GM12878 (cell line): ENCODE data around the gene CHERP. TPM values are rescaled to one million over a fixed set of nuclear protein-coding genes. Genes with fewer than 3 reads are reported as not detected.
A peak's percentile ranks its signal among the peaks of the same experiment; 100 is the strongest.

ENCODE experiments used
- ATAC-seq: fragments of 200-7000 bp; cut with Tn5 transposase; 3 replicates; pipeline ENCODE4 v1.9.1; 2020; ENCODE audit warnings: mild to moderate bottlenecking, moderate library complexity
- BruUV-seq: library from RNA; stranded (reverse); fragments of 400-500 nt; replicated peaks from 2 replicates; lab custom pipeline; 2021; lab: Mats Ljungman, UMichigan
- CTCF ChIA-PET: fragments of 300-600 bp; sonication (Branson Sonifier 250); formaldehyde crosslinking; extraction: SDS; loops from one replicate; lab custom pipeline; 2021; ENCODE audit warnings: inconsistent platforms; lab: Yijun Ruan, JAX
- POLR2A ChIA-PET: fragments of 350-600 bp; formaldehyde crosslinking; extraction: SDS; loops from one replicate; lab custom pipeline; 2021; ENCODE audit warnings: inconsistent platforms; lab: Charles Lee
- RAD21 ChIA-PET: fragments of 300-600 bp; sonication (Branson Sonifier 250); formaldehyde crosslinking; loops from one replicate; lab custom pipeline; 2023; ENCODE audit warnings: antibody characterized with exemption; ENCODE audit not compliant: unreplicated experiment; lab: Charles Lee
- SMC1A ChIA-PET: fragments of 300-600 bp; sonication (Branson Sonifier 250); formaldehyde crosslinking; loops from one replicate; lab custom pipeline; 2023; ENCODE audit not compliant: unreplicated experiment, uncharacterized antibody; lab: Charles Lee
- DNase-seq: peaks from one replicate; pipeline ENCODE4 v3.0.0-alpha.2; 2011; ENCODE audit warnings: low read depth, low spot score
- FAIRE-seq: peaks from 3 replicates; lab custom pipeline; 2011; peaks lifted over from hg19 to GRCh38; lab: Jason Lieb, UNC
- H2AFZ ChIP-seq: 2 replicates; pipeline ENCODE4 v1.6.0; 2011; ENCODE audit warnings: low read depth, low read length, control low read depth; ENCODE audit not compliant: control insufficient read depth
- H3K27ac ChIP-seq: 2 replicates; pipeline ENCODE4 v1.5.1; 2011; ENCODE audit warnings: control low read depth; ENCODE audit not compliant: control insufficient read depth, insufficient read depth
- H3K27me3 ChIP-seq, 2 experiments: replicated peaks in 1 of 2; 2 replicates each; pipeline versions ENCODE4 v1.6.0 to v1.6.1; 2011; ENCODE audit warnings: low read length in 1 of 2; ENCODE audit not compliant: control insufficient read depth in 2 of 2, insufficient read depth in 2 of 2
- H3K36me3 ChIP-seq, 2 experiments: 2 replicates each; pipeline ENCODE4 v1.5.1; 2011; ENCODE audit warnings: low read length in 1 of 2; ENCODE audit not compliant: control insufficient read depth in 2 of 2, insufficient read depth in 2 of 2
- H3K4me1 ChIP-seq: 2 replicates; pipeline ENCODE4 v1.6.1; 2011; ENCODE audit warnings: mild to moderate bottlenecking, low read length, moderate library complexity, mixed read lengths; ENCODE audit not compliant: control insufficient read depth, insufficient read depth
- H3K4me2 ChIP-seq: 2 replicates; pipeline ENCODE4 v1.6.0; 2011; ENCODE audit warnings: control low read depth; ENCODE audit not compliant: control insufficient read depth, insufficient read depth
- H3K4me3 ChIP-seq: fragments of 200-600 bp; sonication (generic); 2 replicates; pipeline ENCODE4 v1.5.1; 2016
- H3K79me2 ChIP-seq: 2 replicates; pipeline ENCODE4 v1.6.0; 2011; ENCODE audit warnings: low read length; ENCODE audit not compliant: control insufficient read depth, insufficient read depth
- H3K9ac ChIP-seq: 2 replicates; pipeline ENCODE4 v1.8.0; 2011; ENCODE audit warnings: low read length, control low read depth, mixed read lengths; ENCODE audit not compliant: control insufficient read depth, insufficient read depth
- H3K9me3 ChIP-seq: replicated peaks from 3 replicates; pipeline ENCODE4 v1.5.1; 2011; ENCODE audit warnings: mild to moderate bottlenecking, low read length; ENCODE audit not compliant: control insufficient read depth, insufficient read depth
- H4K20me1 ChIP-seq: 2 replicates; pipeline ENCODE4 v1.6.0; 2011; ENCODE audit not compliant: control insufficient read depth, insufficient read depth
- BCL11A ChIP-seq: IDR thresholded peaks from 2 replicates; pipeline ENCODE4 v1.6.1; 2011; ENCODE audit warnings: low read depth, low read length
- BMI1 ChIP-seq: fragments of 450-650 bp; IDR thresholded peaks from 2 replicates; pipeline ENCODE4 v1.6.1; 2016; ENCODE audit warnings: mild to moderate bottlenecking, moderate library complexity, borderline replicate concordance
- CREB1 ChIP-seq: IDR thresholded peaks from 2 replicates; pipeline ENCODE4 v1.6.1; 2012; ENCODE audit warnings: low read depth, mild to moderate bottlenecking, inconsistent platforms
- EP300 ChIP-seq, 2 experiments: fragments of 150-350 bp in 1 of 2; IDR thresholded peaks; 2 replicates each; pipeline ENCODE4 v1.6.1; 2011 to 2012; ENCODE audit warnings: low read depth in 2 of 2, low read length in 2 of 2, borderline replicate concordance in 1 of 2, improper control_type of control experiment in 1 of 2, inconsistent platforms in 1 of 2; ENCODE audit not compliant: control insufficient read depth in 1 of 2
- GATAD2B ChIP-seq: fragments of 450-650 bp; conservative IDR thresholded peaks from 2 replicates; pipeline ENCODE4 v1.6.1; 2017; ENCODE audit warnings: low read depth, mild to moderate bottlenecking, moderate library complexity
- HDAC2 ChIP-seq: fragments of 200-600 bp; sonication (generic); IDR thresholded peaks from 2 replicates; pipeline ENCODE4 v1.6.1; 2017
- MEF2B ChIP-seq: fragments of 450-650 bp; IDR thresholded peaks from 2 replicates; pipeline ENCODE4 v1.6.1; 2018; ENCODE audit warnings: mild to moderate bottlenecking, moderate library complexity; ENCODE audit not compliant: partially characterized antibody, poor library complexity, severe bottlenecking
- MYB ChIP-seq: fragments of 150-350 bp; IDR thresholded peaks from 2 replicates; pipeline ENCODE4 v1.6.1; 2014; ENCODE audit warnings: mild to moderate bottlenecking, low read depth, low read length, borderline replicate concordance
- RAD21 ChIP-seq: IDR thresholded peaks from 2 replicates; pipeline ENCODE4 v1.6.1; 2011; ENCODE audit warnings: mild to moderate bottlenecking, low read depth, low read length, moderate library complexity; ENCODE audit not compliant: insufficient read depth
- SIX5 ChIP-seq: IDR thresholded peaks from 2 replicates; pipeline ENCODE4 v1.6.1; 2011; ENCODE audit warnings: mild to moderate bottlenecking, low read depth, low read length, moderate library complexity; ENCODE audit not compliant: severe bottlenecking
- SMAD5 ChIP-seq: IDR thresholded peaks from 2 replicates; pipeline ENCODE4 v1.6.1; 2016; ENCODE audit warnings: antibody characterized with exemption, low read depth
- SREBF2 ChIP-seq: IDR thresholded peaks from 2 replicates; pipeline ENCODE4 v1.6.1; 2012; ENCODE audit warnings: mild to moderate bottlenecking, low read length
- TARDBP ChIP-seq: IDR thresholded peaks from 2 replicates; pipeline ENCODE4 v1.6.1; 2016; ENCODE audit warnings: borderline replicate concordance
- WGBS: methylation state at CpG from one replicate; pipeline ENCODE4 v1.1.6; 2016; ENCODE audit warnings: low lambda C conversion rate; ENCODE audit not compliant: insufficient replicate concordance, insufficient coverage; ENCODE audit errors: missing lambda C conversion rate; 5-methylcytosine and 5-hydroxymethylcytosine counted together
- in situ Hi-C: fragments of 300-500 bp; cut with MboI; formaldehyde crosslinking; loops from 9 replicates; pipeline ENCODE4 v1.14.3; 2018; ENCODE audit warnings: mixed read lengths
- intact Hi-C: fragments of 100-400 bp; cut with micrococcal nuclease; formaldehyde crosslinking; loops from one replicate; pipeline ENCODE4 v1.14.2; 2022; ENCODE audit not compliant: unreplicated experiment
- polyA plus RNA-seq, 11 experiments: library from polyadenylated mRNA; depleted of rRNA in 4 of 11; unstranded in 6 of 11; stranded (reverse) in 5 of 11; fragments of >200 nt; fragmentation: Nextera tagmentation in 4 of 11; fragmentation: Illumina TruSeq in 1 of 11; extraction: Ambion mirVana in 4 of 11; extraction: Trizol in 1 of 11; gene quantifications; 1 replicate in 1 of 11; 2 replicates in 10 of 11; pipeline versions ENCODE4 v1.2.1 to v1.2.3, GENCODE V29; 2011 to 2016; ENCODE audit warnings: inconsistent platforms in 2 of 11, missing spikeins in 2 of 11, low read depth in 1 of 11
- total RNA-seq, 4 experiments: library from RNA; depleted of rRNA in 3 of 4; stranded (reverse); fragments of >200 nt in 3 of 4; fragmentation: Illumina TruSeq in 1 of 4; extraction: Trizol in 1 of 4; gene quantifications; 2 replicates each; pipeline versions ENCODE4 v1.2.1 to v1.2.3, GENCODE V29; 2013 to 2021
- TF ChIP-seq, protein P1 (sequence below): fragments of 450-650 bp; conservative IDR thresholded peaks from 2 replicates; pipeline ENCODE4 v1.6.1; 2017; ENCODE audit warnings: mild to moderate bottlenecking, moderate library complexity
- TF ChIP-seq, protein P2 (sequence below): IDR thresholded peaks from 2 replicates; pipeline ENCODE4 v1.6.1; 2012; ENCODE audit warnings: low read depth, low read length, improper control_type of control experiment
- TF ChIP-seq, protein P3 (sequence below): IDR thresholded peaks from 2 replicates; pipeline ENCODE4 v1.6.1; 2011; ENCODE audit warnings: low read depth, low read length, improper control_type of control experiment, borderline replicate concordance
- TF ChIP-seq, protein P4 (sequence below): fragments of 150-350 bp; IDR thresholded peaks from 2 replicates; pipeline ENCODE4 v1.6.1; 2016; ENCODE audit warnings: low read depth, low read length

The CHERP gene
- total and polyA plus RNA-seq, 10 of the 15 experiments (the other 5 are each of a cell fraction or from before 2014, with no cell fraction given), result 0.66 to 65.3 (median 12.2) TPM

DNA sequence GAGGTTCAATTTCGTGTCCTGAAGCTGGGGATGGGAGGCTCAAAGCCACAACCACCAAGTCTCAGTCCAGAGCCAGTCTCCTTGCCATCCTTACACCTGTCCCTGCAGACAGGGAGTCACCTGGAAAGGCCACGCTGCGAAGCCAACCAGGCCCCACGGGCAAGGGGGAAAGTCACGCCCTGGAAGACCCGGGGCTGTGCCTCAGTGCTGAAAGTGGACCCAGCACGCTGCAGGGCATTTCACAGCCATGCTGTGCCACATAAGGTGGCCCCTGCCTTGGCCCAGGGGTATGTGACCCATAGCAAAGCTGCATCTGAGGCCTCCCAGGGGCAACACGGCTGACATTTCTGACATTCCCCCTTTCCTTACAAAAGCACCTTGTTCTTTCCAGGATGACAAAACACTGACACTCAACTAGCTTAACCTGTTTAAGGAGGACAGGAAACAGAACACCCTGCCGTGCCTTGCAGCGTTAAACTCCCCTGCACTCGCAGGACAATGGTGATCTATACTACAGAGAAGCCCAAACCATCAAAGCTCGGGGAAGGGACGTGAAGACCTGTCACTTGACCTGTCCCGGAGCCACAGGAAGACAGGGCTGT, 14.8 kb downstream of the CHERP start:
- Histone ChIP-seq H3K27ac (no peak overlapping the region), H4K20me1 (no peaks in the 10 kb centered on the region), H3K9me3 (no peaks in the 10 kb centered on the region), H3K4me1 (no peaks in the 10 kb centered on the region), H3K9ac (no peak overlapping the region), H3K4me2 (no peak overlapping the region), H2AFZ (no peak overlapping the region), H3K79me2 (no peaks in the 10 kb centered on the region), H3K4me3 (no peak overlapping the region), H3K36me3 (peaks cover 27 to 71% of the 10 kb centered on the region in 2 experiments), H3K27me3 (no peaks in the 10 kb centered on the region)
- SMC1A ChIA-PET, result interaction anchor here (0.5 to 1.8 kb wide), 3 partner anchors 10 to 59 kb away, joined by 3 to 4 read pairs (median 3); partner anchors contain the start of genes C19orf44 and CALR3
- WGBS, result 88% methylated on average over 14 of the region's 14 CpGs
- CTCF ChIA-PET, result interaction anchor here (0.6 to 1.8 kb wide), 5 partner anchors 60 to 333 kb away, joined by 3 to 6 read pairs (median 4); no protein-coding TSS in a partner anchor
- no peak for FAIRE-seq
- no peak for ATAC-seq
- POLR2A ChIA-PET, result interaction anchor here (0.5 kb wide), 1 partner anchor 123 kb away, joined by 5 read pairs; no protein-coding TSS in a partner anchor
- RAD21 ChIA-PET, result interaction anchor here (0.6 to 1.4 kb wide), 3 partner anchors 47 to 137 kb away, joined by 3 read pairs; no protein-coding TSS in a partner anchor
- intact Hi-C loops, result no loop called here
- in situ Hi-C loops, result no loop called here
- TSS peak; percentile 47 for BruUV-seq
- DNase-seq, result no peak
- no peak for TF ChIP-seq SIX5
- TF ChIP-seq, protein P1, sequence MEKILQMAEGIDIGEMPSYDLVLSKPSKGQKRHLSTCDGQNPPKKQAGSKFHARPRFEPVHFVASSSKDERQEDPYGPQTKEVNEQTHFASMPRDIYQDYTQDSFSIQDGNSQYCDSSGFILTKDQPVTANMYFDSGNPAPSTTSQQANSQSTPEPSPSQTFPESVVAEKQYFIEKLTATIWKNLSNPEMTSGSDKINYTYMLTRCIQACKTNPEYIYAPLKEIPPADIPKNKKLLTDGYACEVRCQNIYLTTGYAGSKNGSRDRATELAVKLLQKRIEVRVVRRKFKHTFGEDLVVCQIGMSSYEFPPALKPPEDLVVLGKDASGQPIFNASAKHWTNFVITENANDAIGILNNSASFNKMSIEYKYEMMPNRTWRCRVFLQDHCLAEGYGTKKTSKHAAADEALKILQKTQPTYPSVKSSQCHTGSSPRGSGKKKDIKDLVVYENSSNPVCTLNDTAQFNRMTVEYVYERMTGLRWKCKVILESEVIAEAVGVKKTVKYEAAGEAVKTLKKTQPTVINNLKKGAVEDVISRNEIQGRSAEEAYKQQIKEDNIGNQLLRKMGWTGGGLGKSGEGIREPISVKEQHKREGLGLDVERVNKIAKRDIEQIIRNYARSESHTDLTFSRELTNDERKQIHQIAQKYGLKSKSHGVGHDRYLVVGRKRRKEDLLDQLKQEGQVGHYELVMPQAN, result no peak
- TF ChIP-seq, protein P2, sequence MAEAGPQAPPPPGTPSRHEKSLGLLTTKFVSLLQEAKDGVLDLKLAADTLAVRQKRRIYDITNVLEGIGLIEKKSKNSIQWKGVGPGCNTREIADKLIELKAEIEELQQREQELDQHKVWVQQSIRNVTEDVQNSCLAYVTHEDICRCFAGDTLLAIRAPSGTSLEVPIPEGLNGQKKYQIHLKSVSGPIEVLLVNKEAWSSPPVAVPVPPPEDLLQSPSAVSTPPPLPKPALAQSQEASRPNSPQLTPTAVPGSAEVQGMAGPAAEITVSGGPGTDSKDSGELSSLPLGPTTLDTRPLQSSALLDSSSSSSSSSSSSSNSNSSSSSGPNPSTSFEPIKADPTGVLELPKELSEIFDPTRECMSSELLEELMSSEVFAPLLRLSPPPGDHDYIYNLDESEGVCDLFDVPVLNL, result no peak
- TF ChIP-seq, protein P3, sequence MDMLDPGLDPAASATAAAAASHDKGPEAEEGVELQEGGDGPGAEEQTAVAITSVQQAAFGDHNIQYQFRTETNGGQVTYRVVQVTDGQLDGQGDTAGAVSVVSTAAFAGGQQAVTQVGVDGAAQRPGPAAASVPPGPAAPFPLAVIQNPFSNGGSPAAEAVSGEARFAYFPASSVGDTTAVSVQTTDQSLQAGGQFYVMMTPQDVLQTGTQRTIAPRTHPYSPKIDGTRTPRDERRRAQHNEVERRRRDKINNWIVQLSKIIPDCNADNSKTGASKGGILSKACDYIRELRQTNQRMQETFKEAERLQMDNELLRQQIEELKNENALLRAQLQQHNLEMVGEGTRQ, result no peak
- TF ChIP-seq SMAD5, result no peak
- no peak for TF ChIP-seq RAD21
- TF ChIP-seq BCL11A, result no peak
- no peak for TF ChIP-seq MEF2B
- TF ChIP-seq EP300 (IDR thresholded peaks at IDR 0.05; ENCODE audit: borderline replicate concordance in 1 of 2, control insufficient read depth in 1 of 2, low read depth in 2 of 2, low read length in 2 of 2), result no peak
- TF ChIP-seq TARDBP, result no peak
- no peak for TF ChIP-seq GATAD2B
- TF ChIP-seq HDAC2, result no peak
- no peak for TF ChIP-seq BMI1
- TF ChIP-seq MYB, result no peak
- no peak for TF ChIP-seq SREBF2
- TF ChIP-seq CREB1, result no peak
- TF ChIP-seq, protein P4, sequence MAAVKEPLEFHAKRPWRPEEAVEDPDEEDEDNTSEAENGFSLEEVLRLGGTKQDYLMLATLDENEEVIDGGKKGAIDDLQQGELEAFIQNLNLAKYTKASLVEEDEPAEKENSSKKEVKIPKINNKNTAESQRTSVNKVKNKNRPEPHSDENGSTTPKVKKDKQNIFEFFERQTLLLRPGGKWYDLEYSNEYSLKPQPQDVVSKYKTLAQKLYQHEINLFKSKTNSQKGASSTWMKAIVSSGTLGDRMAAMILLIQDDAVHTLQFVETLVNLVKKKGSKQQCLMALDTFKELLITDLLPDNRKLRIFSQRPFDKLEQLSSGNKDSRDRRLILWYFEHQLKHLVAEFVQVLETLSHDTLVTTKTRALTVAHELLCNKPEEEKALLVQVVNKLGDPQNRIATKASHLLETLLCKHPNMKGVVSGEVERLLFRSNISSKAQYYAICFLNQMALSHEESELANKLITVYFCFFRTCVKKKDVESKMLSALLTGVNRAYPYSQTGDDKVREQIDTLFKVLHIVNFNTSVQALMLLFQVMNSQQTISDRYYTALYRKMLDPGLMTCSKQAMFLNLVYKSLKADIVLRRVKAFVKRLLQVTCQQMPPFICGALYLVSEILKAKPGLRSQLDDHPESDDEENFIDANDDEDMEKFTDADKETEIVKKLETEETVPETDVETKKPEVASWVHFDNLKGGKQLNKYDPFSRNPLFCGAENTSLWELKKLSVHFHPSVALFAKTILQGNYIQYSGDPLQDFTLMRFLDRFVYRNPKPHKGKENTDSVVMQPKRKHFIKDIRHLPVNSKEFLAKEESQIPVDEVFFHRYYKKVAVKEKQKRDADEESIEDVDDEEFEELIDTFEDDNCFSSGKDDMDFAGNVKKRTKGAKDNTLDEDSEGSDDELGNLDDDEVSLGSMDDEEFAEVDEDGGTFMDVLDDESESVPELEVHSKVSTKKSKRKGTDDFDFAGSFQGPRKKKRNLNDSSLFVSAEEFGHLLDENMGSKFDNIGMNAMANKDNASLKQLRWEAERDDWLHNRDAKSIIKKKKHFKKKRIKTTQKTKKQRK, result no peak
